GM23338 (cell line): ENCODE measurements around the gene FAM124B. TPM values are rescaled to one million over a fixed set of nuclear protein-coding genes. Genes with fewer than 3 reads are reported as not detected.

ENCODE experiments used
- ATAC-seq: fragments of 200-7000 bp; cut with Tn5 transposase; 3 replicates; pipeline ENCODE4 v1.9.1; 2020
- DNase-seq: peaks from one replicate; pipeline ENCODE4 v3.0.0-alpha.2; 2015; ENCODE audit warnings: low spot score
- H2AFZ ChIP-seq: fragments of 200-600 bp; sonication (generic); 2 replicates; pipeline ENCODE4 v1.8.0; 2016; ENCODE audit warnings: antibody characterized with exemption, mild to moderate bottlenecking, moderate library complexity
- H3F3A ChIP-seq: fragments of 200-600 bp; sonication (generic); replicated peaks from 2 replicates; pipeline ENCODE4 v1.8.0; 2017; ENCODE audit warnings: antibody characterized with exemption, mixed run types, low read depth
- H3K27ac ChIP-seq: fragments of 200-600 bp; sonication (generic); 2 replicates; pipeline ENCODE4 v1.6.1; 2016; ENCODE audit warnings: low read depth
- H3K27me3 ChIP-seq: fragments of 200-600 bp; sonication (generic); 2 replicates; pipeline ENCODE4 v1.8.0; 2016; ENCODE audit warnings: mild to moderate bottlenecking, mixed run types, moderate library complexity; ENCODE audit not compliant: insufficient read depth
- H3K36me3 ChIP-seq: fragments of 200-600 bp; sonication (generic); 2 replicates; pipeline ENCODE4 v1.8.0; 2016; ENCODE audit warnings: mild to moderate bottlenecking; ENCODE audit not compliant: insufficient read depth
- H3K4me1 ChIP-seq: fragments of 200-600 bp; sonication (generic); 2 replicates; pipeline ENCODE4 v1.8.0; 2016; ENCODE audit warnings: mild to moderate bottlenecking, moderate library complexity; ENCODE audit not compliant: insufficient read depth
- H3K4me2 ChIP-seq: fragments of 200-600 bp; sonication (generic); 2 replicates; pipeline ENCODE4 v1.7.1; 2017; ENCODE audit warnings: mixed run types
- H3K4me3 ChIP-seq: fragments of 200-600 bp; sonication (generic); 2 replicates; pipeline ENCODE4 v1.6.1; 2016; ENCODE audit warnings: mixed run types
- H3K79me2 ChIP-seq: fragments of 200-600 bp; sonication (generic); replicated peaks from 2 replicates; pipeline ENCODE4 v1.8.0; 2017; ENCODE audit warnings: mild to moderate bottlenecking; ENCODE audit not compliant: insufficient read depth
- H3K9me2 ChIP-seq: fragments of 200-600 bp; sonication (generic); 2 replicates; pipeline ENCODE4 v1.8.0; 2017; ENCODE audit not compliant: insufficient read depth
- H4K20me1 ChIP-seq: fragments of 200-600 bp; sonication (generic); replicated peaks from 2 replicates; pipeline ENCODE4 v1.8.0; 2017; ENCODE audit warnings: mild to moderate bottlenecking; ENCODE audit not compliant: insufficient read depth
- H3K27ac Mint-ChIP-seq: 2 replicates; pipeline ENCODE4 v1.8.0; 2020; ENCODE audit warnings: inconsistent platforms, mild to moderate bottlenecking, moderate library complexity, mixed read lengths
- H3K27me3 Mint-ChIP-seq: 3 replicates; pipeline ENCODE4 v1.8.0; 2022; ENCODE audit warnings: low read depth, mild to moderate bottlenecking, moderate library complexity, mixed read lengths, inconsistent platforms; ENCODE audit not compliant: insufficient read depth, poor library complexity
- H3K36me3 Mint-ChIP-seq: 3 replicates; pipeline ENCODE4 v1.8.0; 2021; ENCODE audit warnings: low read depth, mild to moderate bottlenecking, inconsistent platforms, moderate library complexity, mixed read lengths
- H3K4me1 Mint-ChIP-seq: 3 replicates; pipeline ENCODE4 v1.8.0; 2020; ENCODE audit warnings: mild to moderate bottlenecking, inconsistent platforms, mixed read lengths
- H3K4me3 Mint-ChIP-seq: 3 replicates; pipeline ENCODE4 v1.8.0; 2021; ENCODE audit warnings: moderate library complexity, mild to moderate bottlenecking, inconsistent platforms, mixed read lengths
- H3K9me3 Mint-ChIP-seq: 3 replicates; pipeline ENCODE4 v1.8.0; 2020; ENCODE audit warnings: moderate library complexity, mild to moderate bottlenecking, inconsistent platforms, mixed read lengths
- STAT1 ChIP-seq: IDR thresholded peaks from one replicate; pipeline ENCODE4 v1.6.1; 2016; ENCODE audit warnings: antibody characterized with exemption; ENCODE audit not compliant: unreplicated experiment
- ZNF114 ChIP-seq: fragments of 250-450 bp; sonication (Bioruptor Pico); IDR thresholded peaks from 2 replicates; pipeline ENCODE4 v1.5.0; 2020; ENCODE audit warnings: mild to moderate bottlenecking, moderate library complexity
- polyA plus RNA-seq: library from polyadenylated mRNA; unstranded; fragments of >200 nt; fragmentation: Nextera tagmentation; extraction: Ambion mirVana; gene quantifications from 2 replicates; pipeline ENCODE4 v1.2.1, GENCODE V29; 2016
- total RNA-seq: library from RNA; depleted of rRNA; stranded (reverse); fragments of >200 nt; shearing (Covaris generic); gene quantifications from 2 replicates; pipeline ENCODE4 v1.2.3, GENCODE V29; 2014
- TF ChIP-seq, protein P1 (sequence below), 2 experiments: fragments of 200-600 bp in 1 of 2; sonication (generic) in 1 of 2; conservative IDR thresholded peaks; 2 replicates each; pipeline versions ENCODE4 v1.5.1 to v1.6.1; 2016 to 2017; ENCODE audit warnings: antibody characterized with exemption in 2 of 2, low read depth in 2 of 2, mild to moderate bottlenecking in 2 of 2, moderate library complexity in 1 of 2
- TF ChIP-seq, protein P2 (sequence below): fragments of 250-450 bp; sonication (Bioruptor Pico); IDR thresholded peaks from 2 replicates; pipeline ENCODE4 v1.5.0; 2020; ENCODE audit warnings: mild to moderate bottlenecking, moderate library complexity

The FAM124B gene
- total and polyA plus RNA-seq, 2 experiments from 2014 or later: 3.0 to 6.9 TPM

GRCh38 chr2:224449212-224450147 lies 47.6 kb upstream of the FAM124B start:
- DNase-seq: peak; percentile 51
- ATAC-seq: no peak; the same call in 2 of the 3 replicates
- Histone ChIP-seq H3K79me2 (no peaks in the 10 kb centered on the region), H3K9me2 (no peaks in the 10 kb centered on the region), H3K4me3 (no peak overlapping the region), H3K4me1 (peaks cover 2% of the 10 kb centered on the region; the same call in 1 of the 2 replicates), H3K27me3 (no peaks in the 10 kb centered on the region), H3F3A (no peaks in the 10 kb centered on the region), H4K20me1 (no peaks in the 10 kb centered on the region), H3K36me3 (no peaks in the 10 kb centered on the region), H3K27ac (no peak overlapping the region), H3K4me2 (no peak overlapping the region), H2AFZ (no peak overlapping the region)
- Mint-ChIP-seq H3K4me3 (no peak overlapping the region), H3K27ac (no peak overlapping the region), H3K27me3 (no peaks in the 10 kb centered on the region), H3K36me3 (no peaks in the 10 kb centered on the region), H3K4me1 (no peaks in the 10 kb centered on the region), H3K9me3 (no peaks in the 10 kb centered on the region)
- no peak for TF ChIP-seq STAT1
- TF ChIP-seq, protein P1, sequence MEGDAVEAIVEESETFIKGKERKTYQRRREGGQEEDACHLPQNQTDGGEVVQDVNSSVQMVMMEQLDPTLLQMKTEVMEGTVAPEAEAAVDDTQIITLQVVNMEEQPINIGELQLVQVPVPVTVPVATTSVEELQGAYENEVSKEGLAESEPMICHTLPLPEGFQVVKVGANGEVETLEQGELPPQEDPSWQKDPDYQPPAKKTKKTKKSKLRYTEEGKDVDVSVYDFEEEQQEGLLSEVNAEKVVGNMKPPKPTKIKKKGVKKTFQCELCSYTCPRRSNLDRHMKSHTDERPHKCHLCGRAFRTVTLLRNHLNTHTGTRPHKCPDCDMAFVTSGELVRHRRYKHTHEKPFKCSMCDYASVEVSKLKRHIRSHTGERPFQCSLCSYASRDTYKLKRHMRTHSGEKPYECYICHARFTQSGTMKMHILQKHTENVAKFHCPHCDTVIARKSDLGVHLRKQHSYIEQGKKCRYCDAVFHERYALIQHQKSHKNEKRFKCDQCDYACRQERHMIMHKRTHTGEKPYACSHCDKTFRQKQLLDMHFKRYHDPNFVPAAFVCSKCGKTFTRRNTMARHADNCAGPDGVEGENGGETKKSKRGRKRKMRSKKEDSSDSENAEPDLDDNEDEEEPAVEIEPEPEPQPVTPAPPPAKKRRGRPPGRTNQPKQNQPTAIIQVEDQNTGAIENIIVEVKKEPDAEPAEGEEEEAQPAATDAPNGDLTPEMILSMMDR (conservative IDR thresholded peaks at IDR 0.05; ENCODE audit: low read depth in 2 of 2): peak; percentile 74 to 88
- no peak for TF ChIP-seq ZNF114
- TF ChIP-seq, protein P2, sequence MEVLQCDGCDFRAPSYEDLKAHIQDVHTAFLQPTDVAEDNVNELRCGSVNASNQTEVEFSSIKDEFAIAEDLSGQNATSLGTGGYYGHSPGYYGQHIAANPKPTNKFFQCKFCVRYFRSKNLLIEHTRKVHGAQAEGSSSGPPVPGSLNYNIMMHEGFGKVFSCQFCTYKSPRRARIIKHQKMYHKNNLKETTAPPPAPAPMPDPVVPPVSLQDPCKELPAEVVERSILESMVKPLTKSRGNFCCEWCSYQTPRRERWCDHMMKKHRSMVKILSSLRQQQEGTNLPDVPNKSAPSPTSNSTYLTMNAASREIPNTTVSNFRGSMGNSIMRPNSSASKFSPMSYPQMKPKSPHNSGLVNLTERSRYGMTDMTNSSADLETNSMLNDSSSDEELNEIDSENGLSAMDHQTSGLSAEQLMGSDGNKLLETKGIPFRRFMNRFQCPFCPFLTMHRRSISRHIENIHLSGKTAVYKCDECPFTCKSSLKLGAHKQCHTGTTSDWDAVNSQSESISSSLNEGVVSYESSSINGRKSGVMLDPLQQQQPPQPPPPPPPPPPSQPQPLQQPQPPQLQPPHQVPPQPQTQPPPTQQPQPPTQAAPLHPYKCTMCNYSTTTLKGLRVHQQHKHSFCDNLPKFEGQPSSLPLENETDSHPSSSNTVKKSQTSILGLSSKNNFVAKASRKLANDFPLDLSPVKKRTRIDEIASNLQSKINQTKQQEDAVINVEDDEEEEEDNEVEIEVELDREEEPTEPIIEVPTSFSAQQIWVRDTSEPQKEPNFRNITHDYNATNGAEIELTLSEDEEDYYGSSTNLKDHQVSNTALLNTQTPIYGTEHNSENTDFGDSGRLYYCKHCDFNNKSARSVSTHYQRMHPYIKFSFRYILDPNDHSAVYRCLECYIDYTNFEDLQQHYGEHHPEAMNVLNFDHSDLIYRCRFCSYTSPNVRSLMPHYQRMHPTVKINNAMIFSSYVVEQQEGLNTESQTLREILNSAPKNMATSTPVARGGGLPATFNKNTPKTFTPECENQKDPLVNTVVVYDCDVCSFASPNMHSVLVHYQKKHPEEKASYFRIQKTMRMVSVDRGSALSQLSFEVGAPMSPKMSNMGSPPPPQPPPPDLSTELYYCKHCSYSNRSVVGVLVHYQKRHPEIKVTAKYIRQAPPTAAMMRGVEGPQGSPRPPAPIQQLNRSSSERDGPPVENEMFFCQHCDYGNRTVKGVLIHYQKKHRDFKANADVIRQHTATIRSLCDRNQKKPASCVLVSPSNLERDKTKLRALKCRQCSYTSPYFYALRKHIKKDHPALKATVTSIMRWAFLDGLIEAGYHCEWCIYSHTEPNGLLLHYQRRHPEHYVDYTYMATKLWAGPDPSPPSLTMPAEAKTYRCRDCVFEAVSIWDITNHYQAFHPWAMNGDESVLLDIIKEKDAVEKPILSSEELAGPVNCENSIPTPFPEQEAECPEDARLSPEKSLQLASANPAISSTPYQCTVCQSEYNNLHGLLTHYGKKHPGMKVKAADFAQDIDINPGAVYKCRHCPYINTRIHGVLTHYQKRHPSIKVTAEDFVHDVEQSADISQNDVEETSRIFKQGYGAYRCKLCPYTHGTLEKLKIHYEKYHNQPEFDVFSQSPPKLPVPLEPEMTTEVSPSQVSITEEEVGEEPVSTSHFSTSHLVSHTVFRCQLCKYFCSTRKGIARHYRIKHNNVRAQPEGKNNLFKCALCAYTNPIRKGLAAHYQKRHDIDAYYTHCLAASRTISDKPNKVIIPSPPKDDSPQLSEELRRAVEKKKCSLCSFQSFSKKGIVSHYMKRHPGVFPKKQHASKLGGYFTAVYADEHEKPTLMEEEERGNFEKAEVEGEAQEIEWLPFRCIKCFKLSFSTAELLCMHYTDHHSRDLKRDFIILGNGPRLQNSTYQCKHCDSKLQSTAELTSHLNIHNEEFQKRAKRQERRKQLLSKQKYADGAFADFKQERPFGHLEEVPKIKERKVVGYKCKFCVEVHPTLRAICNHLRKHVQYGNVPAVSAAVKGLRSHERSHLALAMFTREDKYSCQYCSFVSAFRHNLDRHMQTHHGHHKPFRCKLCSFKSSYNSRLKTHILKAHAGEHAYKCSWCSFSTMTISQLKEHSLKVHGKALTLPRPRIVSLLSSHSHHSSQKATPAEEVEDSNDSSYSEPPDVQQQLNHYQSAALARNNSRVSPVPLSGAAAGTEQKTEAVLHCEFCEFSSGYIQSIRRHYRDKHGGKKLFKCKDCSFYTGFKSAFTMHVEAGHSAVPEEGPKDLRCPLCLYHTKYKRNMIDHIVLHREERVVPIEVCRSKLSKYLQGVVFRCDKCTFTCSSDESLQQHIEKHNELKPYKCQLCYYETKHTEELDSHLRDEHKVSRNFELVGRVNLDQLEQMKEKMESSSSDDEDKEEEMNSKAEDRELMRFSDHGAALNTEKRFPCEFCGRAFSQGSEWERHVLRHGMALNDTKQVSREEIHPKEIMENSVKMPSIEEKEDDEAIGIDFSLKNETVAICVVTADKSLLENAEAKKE (CRISPR knock-in tag): no peak
